Endothelial cell of umbilical vein (primary cell): ENCODE data around the gene VARS1. TPM values are rescaled to one million over a fixed set of nuclear protein-coding genes. Genes with fewer than 3 reads are reported as not detected.

ENCODE experiments used
- BruUV-seq: library from RNA; stranded (reverse); fragments of 400-500 nt; replicated peaks from 2 replicates; lab custom pipeline; 2021; lab: Mats Ljungman, UMichigan
- CTCF ChIA-PET: fragments of 300-600, 350-600 bp; sonication (Branson Sonifier 250); formaldehyde crosslinking; loops from one replicate; lab custom pipeline; 2021; ENCODE audit warnings: antibody characterized with exemption, inconsistent platforms; lab: Charles Lee
- POLR2A ChIA-PET: fragments of 300-600, 350-600 bp; sonication (Branson Sonifier 250); formaldehyde crosslinking; loops from one replicate; lab custom pipeline; 2021; ENCODE audit warnings: antibody characterized with exemption, inconsistent platforms; lab: Charles Lee
- DNase-seq: peaks from one replicate; pipeline ENCODE4 v3.0.0-alpha.2; 2011; ENCODE audit warnings: low read depth, low spot score
- FAIRE-seq: peaks from 2 replicates; lab custom pipeline; 2011; peaks lifted over from hg19 to GRCh38; lab: Jason Lieb, UNC
- H2AFZ ChIP-seq: 2 replicates; pipeline ENCODE4 v1.6.0; 2012; ENCODE audit warnings: low read depth, low read length, control low read depth, inconsistent platforms
- H3K27ac ChIP-seq: 2 replicates; pipeline ENCODE4 v1.5.1; 2011; ENCODE audit warnings: low read depth, mild to moderate bottlenecking, control low read depth, low read length, moderate library complexity; ENCODE audit not compliant: insufficient read depth
- H3K27me3 ChIP-seq, 2 experiments: 2 replicates each; pipeline versions ENCODE4 v1.6.0 to v1.6.1; 2011; ENCODE audit warnings: low read length in 2 of 2, mixed read lengths in 1 of 2; ENCODE audit not compliant: control insufficient read depth in 2 of 2, insufficient read depth in 2 of 2
- H3K36me3 ChIP-seq, 2 experiments: 2 replicates in 1 of 2; 3 replicates in 1 of 2; pipeline ENCODE4 v1.5.1; 2011; ENCODE audit warnings: low read length in 2 of 2, mild to moderate bottlenecking in 1 of 2, moderate library complexity in 1 of 2; ENCODE audit not compliant: control insufficient read depth in 2 of 2, insufficient read depth in 2 of 2; ENCODE audit errors: extremely low read depth in 1 of 2
- H3K4me1 ChIP-seq: 3 replicates; pipeline ENCODE4 v1.5.1; 2011; ENCODE audit warnings: mild to moderate bottlenecking, low read length; ENCODE audit not compliant: control insufficient read depth, insufficient read depth; ENCODE audit errors: extremely low read depth
- H3K4me2 ChIP-seq: 2 replicates; pipeline ENCODE4 v1.6.1; 2011; ENCODE audit warnings: low read length, control low read depth, mixed read lengths; ENCODE audit not compliant: insufficient read depth
- H3K4me3 ChIP-seq, 3 experiments: fragments of 200-600 bp in 1 of 3; sonication (generic), shearing (Covaris generic) in 1 of 3; replicated peaks in 1 of 3; 2 replicates each; pipeline ENCODE4 v1.5.1; 2011 to 2016; ENCODE audit warnings: control low read depth in 3 of 3, low read length in 3 of 3, mild to moderate bottlenecking in 2 of 3, inconsistent platforms in 1 of 3, low read depth in 1 of 3, moderate library complexity in 1 of 3; ENCODE audit not compliant: insufficient read depth in 1 of 3
- H3K79me2 ChIP-seq: 2 replicates; pipeline ENCODE4 v1.6.0; 2012; ENCODE audit warnings: low read length, inconsistent platforms; ENCODE audit not compliant: control insufficient read depth, insufficient read depth
- H3K9ac ChIP-seq: replicated peaks from 2 replicates; pipeline ENCODE3; 2011; ENCODE audit warnings: low read length, control low read depth; ENCODE audit not compliant: insufficient read depth; ENCODE audit errors: extremely low read depth
- H3K9me1 ChIP-seq: replicated peaks from 3 replicates; pipeline ENCODE4 v1.6.0; 2011; ENCODE audit warnings: mild to moderate bottlenecking, low read length; ENCODE audit not compliant: control insufficient read depth, insufficient read depth; ENCODE audit errors: extremely low read depth
- H3K9me3 ChIP-seq: replicated peaks from 2 replicates; pipeline ENCODE4 v1.5.1; 2012; ENCODE audit warnings: low read length, inconsistent platforms; ENCODE audit not compliant: control insufficient read depth, insufficient read depth
- H4K20me1 ChIP-seq: replicated peaks from 2 replicates; pipeline ENCODE3; 2011; ENCODE audit warnings: mild to moderate bottlenecking, low read length; ENCODE audit not compliant: control insufficient read depth, insufficient read depth; ENCODE audit errors: extremely low read depth
- CTCF ChIP-seq, 2 donors: IDR thresholded peaks; 1 replicate in 1 of 2; 2 replicates in 1 of 2; pipeline ENCODE4 v1.5.1; 2011; ENCODE audit warnings: low read length in 2 of 2, mild to moderate bottlenecking in 2 of 2, moderate library complexity in 2 of 2, control low read depth in 1 of 2, inconsistent platforms in 1 of 2, low read depth in 1 of 2; ENCODE audit not compliant: insufficient read depth in 1 of 2; ENCODE audit errors: extremely low read depth in 1 of 2
- EZH2 ChIP-seq: IDR thresholded peaks from 2 replicates; pipeline ENCODE4 v1.6.1; 2012; ENCODE audit warnings: borderline replicate concordance, low read depth, mild to moderate bottlenecking, moderate library complexity, low read length, inconsistent platforms; ENCODE audit not compliant: severe bottlenecking
- JUN ChIP-seq: IDR thresholded peaks from 2 replicates; pipeline ENCODE4 v1.6.1; 2011; ENCODE audit warnings: borderline replicate concordance, low read depth; ENCODE audit not compliant: insufficient read length, insufficient read depth
- MAX ChIP-seq: IDR thresholded peaks from 2 replicates; pipeline ENCODE4 v1.6.1; 2011; ENCODE audit not compliant: insufficient read depth, insufficient read length
- MYC ChIP-seq: IDR thresholded peaks from one replicate; pipeline ENCODE4 v1.6.1; 2011; ENCODE audit warnings: mild to moderate bottlenecking, low read depth, low read length
- POLR2A ChIP-seq: IDR thresholded peaks from 2 replicates; pipeline ENCODE4 v1.6.1; 2012; ENCODE audit warnings: low read depth, mild to moderate bottlenecking, control low read depth, low read length
- dilution Hi-C: fragments of 300-500 bp; cut with MboI; formaldehyde crosslinking; loops from one replicate; pipeline ENCODE4 v1.15.0; 2019; ENCODE audit warnings: low sequenced_read_pairs; ENCODE audit not compliant: extremely low pct_ligation_motif_present
- intact Hi-C: fragments of 100-400 bp; cut with micrococcal nuclease; formaldehyde crosslinking; loops from one replicate; pipeline ENCODE4 v1.10.0; 2022
- polyA plus RNA-seq, 4 experiments: library from polyadenylated mRNA; depleted of rRNA in 3 of 4; stranded (reverse) in 3 of 4; unstranded in 1 of 4; fragments of >200 nt; gene quantifications; 2 replicates each; pipeline versions ENCODE4 v1.2.1 to v1.2.3, GENCODE V29; 2011 to 2012; ENCODE audit warnings: missing spikeins in 1 of 4
- total RNA-seq: library from RNA; stranded (reverse); gene quantifications from 2 replicates; pipeline ENCODE4 v1.2.3, GENCODE V29; 2021

The VARS1 gene
- total and polyA plus RNA-seq, 2 donors (not counting 3 experiments of a cell fraction or from before 2014, with no cell fraction given), result 37.4 to 121 TPM

DNA sequence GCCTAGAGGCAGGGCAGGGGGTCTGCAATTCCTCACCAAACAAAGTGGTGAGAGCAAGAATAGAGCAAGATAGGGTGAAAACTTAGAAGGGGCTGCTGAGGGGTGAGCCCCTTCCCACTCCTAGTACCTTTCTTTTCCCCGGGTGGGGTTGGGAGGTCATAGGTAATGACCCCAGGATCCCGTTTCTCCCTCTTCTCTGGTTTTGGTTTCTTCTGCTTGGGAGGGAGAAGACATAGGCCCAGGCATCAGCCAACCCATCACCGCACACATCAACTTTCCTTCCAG, 3.5 kb downstream of the VARS1 start:
- H3K9ac ChIP-seq, result no peak overlapping the region
- dilution Hi-C loops, result no loop called here
- no peaks in the 10 kb centered on the region for H3K27me3 ChIP-seq
- H3K79me2 ChIP-seq, result peaks cover 21% of the 10 kb centered on the region
- FAIRE-seq (no peak), DNase-seq (no peak)
- intact Hi-C loops, result no loop called here
- H3K9me3 ChIP-seq, result no peaks in the 10 kb centered on the region
- TF ChIP-seq MAX (no peak), JUN (no peak), MYC (no peak), POLR2A (no peak), EZH2 (no peak)
- H3K36me3 ChIP-seq, result peaks cover 0 to 7% of the 10 kb centered on the region in 2 experiments
- ChIA-PET CTCF (interaction anchor here (1.2 to 4.8 kb wide), 7 partner anchors 14 to 53 kb away, joined by 3 to 61 read pairs (median 14); partner anchors contain the start of genes HSPA1A, HSPA1L, LSM2 and VWA7), POLR2A (interaction anchor here (1.6 kb wide), 1 partner anchor 23 kb away, joined by 4 read pairs; the partner anchor contains the start of genes HSPA1A and HSPA1L)
- no peak overlapping the region for H2AFZ ChIP-seq
- H3K4me2 ChIP-seq, result no peak overlapping the region
- no peaks in the 10 kb centered on the region for H4K20me1 ChIP-seq
- BruUV-seq, result no TSS peak
- no peaks in the 10 kb centered on the region for H3K9me1 ChIP-seq
- no peak overlapping the region for H3K27ac ChIP-seq
- H3K4me1 ChIP-seq, result peaks cover 15% of the 10 kb centered on the region
- H3K4me3 ChIP-seq, result no peak overlapping the region

- POLR2A ChIA-PET, result interaction anchor here (0.6 to 1.6 kb wide), 3 partner anchors 23 to 36 kb away, joined by 3 to 4 read pairs (median 4); partner anchors contain the start of genes HSPA1A, HSPA1B and HSPA1L
- intact Hi-C loops (loop anchor here (1.0 kb wide), 1 partner anchor 61 kb away; no protein-coding TSS in a partner anchor), dilution Hi-C loops (no loop called here)
- Histone ChIP-seq H3K9me3 (no peaks in the 10 kb centered on the region), H3K4me1 (peaks cover 15% of the 10 kb centered on the region), H4K20me1 (no peaks in the 10 kb centered on the region), H3K36me3 (peaks cover 0 to 7% of the 10 kb centered on the region in 2 experiments), H2AFZ (no peak overlapping the region), H3K27me3 (no peaks in the 10 kb centered on the region), H3K9ac (no peak overlapping the region), H3K27ac (no peak overlapping the region), H3K9me1 (no peaks in the 10 kb centered on the region), H3K4me3 (no peak overlapping the region), H3K4me2 (no peak overlapping the region), H3K79me2 (peaks cover 21% of the 10 kb centered on the region)
- FAIRE-seq (peak; percentile 60), DNase-seq (peak; percentile 61)
- no TSS peak for BruUV-seq
- CTCF ChIA-PET, result interaction anchor here (0.6 to 4.8 kb wide), 29 partner anchors 8 to 152 kb away, joined by 3 to 61 read pairs (median 3); partner anchors contain the start of genes DDAH2, GPANK1, HSPA1A and HSPA1B
- no peak for TF ChIP-seq JUN
- TF ChIP-seq CTCF (IDR thresholded peaks at IDR 0.05; ENCODE audit: extremely low read depth in 1 of 2, insufficient read depth in 1 of 2, low read depth in 1 of 2, low read length in 2 of 2), result peak; percentile 61 to 75
- TF ChIP-seq POLR2A, result no peak
- no peak for TF ChIP-seq MAX
- TF ChIP-seq MYC, result no peak
These were observed 4.0 kb downstream of the VARS1 start for GRCh38 chr6:31791324-31792089.
